HG03097 (cell line): ENCODE results near the gene NSUN3.
"Not testable (repeated sequence)": the region's sequence is repeated elsewhere in the genome, so short reads cannot be mapped to it uniquely, and the experiment has no call there.

Experiments used
- ATAC-seq: cut with Tn5 transposase; IDR thresholded peaks from one replicate; pipeline ENCODE4 v1.9.1; 2021; ENCODE audit not compliant: unreplicated experiment, low FRiP score

Gene NSUN3

GRCh38 chr3:94062513-94063404, at the start of gene NSUN3, which contains the start of gene DHFR2:
TSS of gene NSUN3 (plus strand) at chr3:94063061. CDS start at chr3:94063127, 66 bp downstream.
TSS of gene DHFR2 (minus strand) at chr3:94062916. CDS start at chr3:94061511, 1,405 bp downstream.
- peak; percentile 95 for ATAC-seq

DNA sequence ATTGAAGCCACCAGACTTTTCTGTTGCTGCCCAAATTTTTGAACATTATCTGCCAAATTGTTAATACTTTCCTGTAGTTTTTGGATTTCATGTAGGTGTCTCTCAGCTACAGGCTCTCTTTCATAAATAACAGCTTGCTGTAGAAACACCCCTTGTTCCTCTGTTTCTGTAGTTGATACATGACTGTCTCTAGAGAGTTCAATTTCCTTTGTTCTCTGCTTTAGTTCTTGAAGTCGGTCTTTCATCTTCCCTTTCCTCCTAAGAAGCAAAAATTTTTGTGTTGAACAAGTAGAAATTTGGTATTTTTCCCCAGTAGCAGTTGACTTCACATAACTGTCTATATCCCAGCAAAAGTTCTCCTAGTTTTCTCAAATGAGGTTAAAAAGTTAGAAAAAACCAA, 47.8 kb upstream of the NSUN3 start:
- no peak for ATAC-seq

DNA sequence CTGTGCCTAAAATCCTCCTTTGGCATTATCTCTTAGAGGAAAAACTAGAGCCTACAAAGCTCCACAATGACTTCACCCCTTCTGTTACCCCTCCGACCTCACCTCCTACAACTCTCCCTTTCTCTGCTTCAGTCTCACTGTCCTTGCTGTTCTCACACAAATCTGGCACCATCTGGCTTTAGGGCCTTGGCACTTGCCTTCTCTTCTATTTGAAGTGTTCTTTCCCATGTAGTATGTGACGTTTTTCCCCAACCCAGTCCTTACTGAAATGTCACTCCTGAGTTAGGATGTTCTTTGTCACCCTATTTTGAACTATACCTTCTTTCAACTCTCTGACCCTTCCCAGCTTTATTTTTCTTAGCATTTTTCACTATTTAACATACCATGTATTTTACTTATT, 43.2 kb upstream of the NSUN3 start:
- no peak for ATAC-seq

GRCh38 chr3:94020293-94020692, 42.6 kb upstream of the NSUN3 start:
- no peak for ATAC-seq

- ATAC-seq: no peak
These were observed 38.5 kb upstream of the NSUN3 start for GRCh38 chr3:94024385-94024784.

DNA sequence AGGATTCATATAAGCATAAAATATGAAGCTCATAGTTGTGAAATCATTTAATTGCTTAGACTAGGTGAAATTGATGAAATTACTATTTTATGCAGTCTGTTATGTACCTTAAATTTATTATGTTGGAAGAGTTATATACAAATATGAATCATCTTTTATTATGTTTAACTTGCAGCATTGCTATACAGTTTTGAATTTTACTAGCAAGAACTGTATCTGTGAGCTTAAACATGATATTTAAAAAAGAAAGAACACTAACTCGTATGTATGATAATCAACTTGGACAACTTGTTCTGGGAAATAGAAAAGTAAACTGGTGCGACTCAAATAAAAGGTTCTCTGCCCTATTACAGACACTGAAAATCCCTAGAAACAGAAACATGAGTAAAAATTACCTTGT, 36.2 kb upstream of the NSUN3 start:
- ATAC-seq: no peak

DNA sequence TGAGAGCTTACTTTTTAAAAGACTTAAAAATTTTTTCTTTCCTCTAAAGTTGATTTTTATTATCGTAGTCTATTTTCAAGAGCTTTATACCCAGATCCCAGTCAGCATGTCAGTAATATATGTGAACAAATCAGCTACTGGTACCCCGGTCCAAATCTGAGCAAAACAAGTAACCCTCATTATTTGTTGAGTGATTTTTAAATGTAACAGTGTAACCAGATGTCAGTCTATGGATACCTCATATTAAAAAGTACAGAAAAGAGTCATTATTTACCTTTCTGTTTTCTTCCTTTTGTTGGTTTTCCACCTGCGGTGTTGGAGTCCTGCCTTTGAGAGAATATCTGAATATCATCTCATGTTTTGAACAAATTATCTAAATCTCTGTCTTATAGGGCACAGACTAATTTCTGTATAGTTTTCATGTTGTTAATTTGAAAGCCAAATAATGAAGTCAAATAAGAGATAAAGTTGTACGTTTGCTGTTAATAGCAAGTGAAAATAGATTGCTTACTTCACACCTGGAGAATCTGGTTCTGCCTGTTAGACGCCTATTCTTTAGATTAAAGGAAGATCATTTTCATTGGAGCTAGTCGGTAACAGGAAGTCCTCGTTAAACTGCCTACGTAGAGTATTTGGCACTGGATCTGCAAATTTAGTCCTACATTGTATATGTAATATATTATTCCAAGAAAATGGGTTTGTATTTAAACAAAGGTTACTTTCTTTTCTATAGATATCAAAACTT, 34.6 kb upstream of the NSUN3 start, which contains the start of gene STX19:
Gene STX19 (minus strand): TSS at position 505 of the 745 bp plus-strand sequence. CDS start 13,328 bp downstream, outside the sequence.
- ATAC-seq: no peak

- ATAC-seq: no peak
These were observed 25.9 kb upstream of the NSUN3 start for GRCh38 chr3:94036909-94037507.

DNA sequence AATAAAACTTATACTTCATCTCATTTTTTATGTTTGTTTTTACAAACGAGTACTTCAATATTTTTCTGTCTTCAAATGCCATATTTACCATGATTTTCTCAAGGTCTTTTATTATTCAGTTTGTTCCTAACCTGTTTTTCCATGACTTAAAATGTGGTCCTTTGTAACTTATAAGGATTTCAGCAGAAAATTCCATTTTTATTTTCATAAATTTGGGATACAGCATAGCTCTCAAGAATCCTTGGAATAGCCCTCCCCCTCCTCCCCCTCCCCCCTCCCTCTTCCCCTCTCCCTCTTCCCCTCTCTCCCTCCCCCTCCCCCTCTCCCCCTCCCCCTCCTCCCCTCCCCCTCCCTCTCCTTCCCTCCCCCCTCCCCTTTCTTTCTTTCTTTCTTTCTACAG, 19.6 kb upstream of the NSUN3 start:
- no peak for ATAC-seq

DNA sequence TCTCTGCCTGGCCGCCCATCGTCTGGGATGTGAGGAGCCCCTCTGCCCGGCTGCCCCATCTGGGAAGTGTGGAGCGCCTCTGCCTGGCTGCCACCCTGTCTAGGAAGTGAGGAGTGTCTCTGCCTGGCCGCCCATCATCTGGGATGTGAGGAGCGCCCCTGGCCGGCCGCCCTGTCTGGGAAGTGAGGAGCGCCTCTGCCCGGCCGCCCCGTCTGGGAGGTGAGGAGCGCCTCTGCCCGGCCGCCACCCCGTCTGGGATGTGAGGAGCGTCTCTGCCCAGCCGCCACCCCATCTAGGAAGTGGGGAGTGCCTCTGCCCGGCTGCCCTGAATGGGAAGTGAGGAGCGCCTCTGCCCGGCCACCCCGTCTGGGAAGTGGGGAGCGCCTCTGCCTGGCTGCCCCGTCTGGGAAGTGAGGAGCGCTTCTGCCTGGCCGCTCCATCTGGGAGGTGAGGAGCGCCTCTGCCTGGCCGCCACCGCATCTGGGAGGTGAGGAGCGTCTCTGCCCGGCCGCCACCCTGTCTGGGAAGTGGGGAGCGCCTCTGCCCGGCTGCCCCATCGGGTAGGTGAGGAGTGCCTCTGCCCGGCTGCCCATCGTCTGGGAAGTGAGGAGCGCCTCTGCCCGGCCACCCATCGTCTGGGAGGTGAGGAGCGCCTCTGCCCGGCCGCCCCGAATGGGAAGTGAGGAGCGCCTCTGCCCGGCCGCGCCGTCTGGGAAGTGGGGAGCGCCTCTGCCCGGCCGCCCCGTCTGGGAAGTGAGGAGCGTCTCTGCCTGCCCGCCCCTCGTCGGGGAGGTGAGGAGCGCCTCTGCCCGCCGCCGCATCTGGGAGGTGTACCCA, 18.5 kb upstream of the NSUN3 start:
- ATAC-seq: not testable (repeated sequence)

DNA sequence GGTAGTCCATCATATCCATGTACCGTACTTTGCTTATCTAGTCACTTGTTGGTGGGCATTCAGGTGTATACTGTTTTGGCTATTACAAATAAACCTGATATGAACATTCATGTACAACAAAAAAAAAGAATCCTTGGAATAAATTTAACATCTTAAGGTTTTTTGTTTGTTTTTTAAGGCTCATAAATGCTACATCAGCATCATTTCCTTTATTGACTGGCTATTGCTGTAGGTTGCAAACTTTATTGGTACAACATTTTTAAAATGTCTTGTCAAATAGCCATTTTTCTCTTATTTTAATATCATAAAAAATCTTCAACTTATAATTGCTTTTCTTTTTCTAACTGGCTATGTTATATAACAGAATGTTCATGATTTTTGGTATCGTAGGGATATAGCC, 16.3 kb upstream of the NSUN3 start:
- no peak for ATAC-seq

DNA sequence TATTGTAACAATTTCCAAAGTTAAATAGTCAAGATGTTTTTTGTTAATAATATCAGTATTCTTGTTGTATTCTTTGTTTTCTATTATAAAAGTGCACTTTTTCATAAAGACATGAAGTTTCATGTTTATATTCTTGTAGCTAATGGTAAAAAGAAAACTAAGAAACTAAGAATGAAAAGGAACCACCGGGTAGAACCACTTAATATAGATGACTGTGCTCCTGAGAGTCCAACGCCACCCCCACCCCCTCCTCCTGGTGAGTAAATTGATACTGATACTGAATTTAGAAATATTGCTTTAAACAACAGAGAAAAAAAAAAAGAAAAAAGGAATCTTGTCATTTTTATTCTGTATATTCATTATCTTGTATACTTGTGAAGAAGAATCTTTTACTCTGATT, 13.6 kb upstream of the NSUN3 start:
- no peak for ATAC-seq

- no peak for ATAC-seq
These were observed 12.3 kb upstream of the NSUN3 start for GRCh38 chr3:94050546-94050945.

DNA sequence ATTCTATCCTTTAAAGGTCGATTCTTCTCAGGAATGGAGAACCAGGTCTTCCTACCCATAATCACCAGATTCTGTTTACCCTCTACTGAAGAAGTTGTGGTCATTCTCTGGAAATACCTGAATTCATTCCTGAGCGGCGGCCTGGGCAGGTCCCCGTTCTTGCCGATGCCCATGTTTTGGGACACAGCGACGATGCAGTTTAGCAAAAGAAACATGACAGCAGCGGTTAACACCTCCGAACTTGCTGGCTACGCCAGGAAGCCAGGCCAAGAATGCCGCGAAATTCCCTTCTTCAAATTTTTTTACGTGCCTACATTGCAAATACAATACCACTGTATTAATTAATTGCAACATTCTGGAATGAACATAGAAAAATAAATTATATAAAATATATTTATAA, 1.6 kb upstream of the NSUN3 start:
- ATAC-seq: no peak

GRCh38 chr3:94063496-94064119, 747 bp downstream of the NSUN3 start:
- no peak for ATAC-seq

GRCh38 chr3:94064243-94064860, 1.5 kb downstream of the NSUN3 start:
- no peak for ATAC-seq

DNA sequence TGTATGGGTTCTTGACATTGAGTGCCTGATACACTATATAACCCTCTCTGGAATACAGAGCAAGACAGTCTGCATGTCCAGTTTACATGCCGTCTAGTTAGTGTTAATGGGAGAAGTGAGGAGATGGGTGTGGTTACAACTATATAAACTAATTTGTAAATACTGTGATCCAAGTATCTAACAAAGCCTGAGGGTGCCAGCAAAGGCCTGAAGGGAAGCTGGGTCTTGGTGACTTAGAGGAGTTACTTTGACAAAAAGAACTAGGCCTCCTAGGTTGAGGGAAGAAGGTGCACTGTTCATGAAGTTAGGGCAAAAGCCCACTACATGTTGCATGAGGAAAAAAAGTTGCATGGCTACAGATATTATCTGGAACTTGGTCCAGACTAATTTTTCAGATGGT, 2.3 kb downstream of the NSUN3 start:
- ATAC-seq: no peak

GRCh38 chr3:94065819-94066480, 3.1 kb downstream of the NSUN3 start:
- no peak for ATAC-seq
